Retina (tissue), 1 donor: Measurements from ENCODE around the gene PDHB.
"Not testable (repeated sequence)": the region's sequence is repeated elsewhere in the genome, so short reads cannot be mapped to it uniquely, and the experiment has no call there.

Source experiments
- DNase-seq: peaks from one replicate; pipeline ENCODE4 v3.0.0-alpha.2; 2016

Gene PDHB

GRCh38 chr3:58433400-58434167 is at the start of gene PDHB:
PDHB (minus strand) TSS chr3:58433832; CDS start chr3:58433809, 23 bp downstream.
- DNase-seq: peak; percentile 99

GRCh38 chr3:58482917-58483636 is 49.4 kb upstream of the PDHB start:
- DNase-seq: no peak

- no peak for DNase-seq
Observed at GRCh38 chr3:58480309-58480708, 46.7 kb upstream of the PDHB start.

GRCh38 chr3:58478781-58479180 is 45.1 kb upstream of the PDHB start:
- no peak for DNase-seq

- DNase-seq: peak; percentile 7
Observed at GRCh38 chr3:58474967-58475578, 41.4 kb upstream of the PDHB start.

- no peak for DNase-seq
Observed at GRCh38 chr3:58474348-58474911, 40.8 kb upstream of the PDHB start.

- DNase-seq: no peak
Observed at GRCh38 chr3:58473275-58473674, 39.6 kb upstream of the PDHB start.

- peak; percentile 42 for DNase-seq
Observed at GRCh38 chr3:58471025-58471887, 37.6 kb upstream of the PDHB start.

GRCh38 chr3:58470363-58471024 is 36.9 kb upstream of the PDHB start:
- DNase-seq: peak; percentile 39

GRCh38 chr3:58469096-58469495 is 35.5 kb upstream of the PDHB start:
- DNase-seq: peak; percentile 3

- DNase-seq: no peak
Observed at GRCh38 chr3:58466899-58467563, 33.4 kb upstream of the PDHB start.

GRCh38 chr3:58464866-58465265 is 31.2 kb upstream of the PDHB start:
- DNase-seq: no peak

- DNase-seq: no peak
Observed at GRCh38 chr3:58463942-58464271, 30.3 kb upstream of the PDHB start.

- DNase-seq: peak; percentile 65
Observed at GRCh38 chr3:58463181-58463941, 29.7 kb upstream of the PDHB start.

- no peak for DNase-seq
Observed at GRCh38 chr3:58462829-58463180, 29.2 kb upstream of the PDHB start.

GRCh38 chr3:58459160-58459559 is 25.5 kb upstream of the PDHB start:
- DNase-seq: no peak

- no peak for DNase-seq
Observed at GRCh38 chr3:58452176-58452575, 18.5 kb upstream of the PDHB start.

GRCh38 chr3:58441514-58442450 is 8.2 kb upstream of the PDHB start:
- no peak for DNase-seq

GRCh38 chr3:58440996-58441355 is 7.3 kb upstream of the PDHB start:
- DNase-seq: not testable (repeated sequence)

GRCh38 chr3:58437276-58437675 is 3.6 kb upstream of the PDHB start:
- DNase-seq: not testable (repeated sequence)
